ENCODE data around the gene ENGASE. TPM values are rescaled to one million over a fixed set of nuclear protein-coding genes. Genes with fewer than 3 reads are reported as not detected.

Gene ENGASE
- total and polyA plus RNA-seq, 2 experiments from 2014 or later = 9.0 to 27.1 TPM

DNA sequence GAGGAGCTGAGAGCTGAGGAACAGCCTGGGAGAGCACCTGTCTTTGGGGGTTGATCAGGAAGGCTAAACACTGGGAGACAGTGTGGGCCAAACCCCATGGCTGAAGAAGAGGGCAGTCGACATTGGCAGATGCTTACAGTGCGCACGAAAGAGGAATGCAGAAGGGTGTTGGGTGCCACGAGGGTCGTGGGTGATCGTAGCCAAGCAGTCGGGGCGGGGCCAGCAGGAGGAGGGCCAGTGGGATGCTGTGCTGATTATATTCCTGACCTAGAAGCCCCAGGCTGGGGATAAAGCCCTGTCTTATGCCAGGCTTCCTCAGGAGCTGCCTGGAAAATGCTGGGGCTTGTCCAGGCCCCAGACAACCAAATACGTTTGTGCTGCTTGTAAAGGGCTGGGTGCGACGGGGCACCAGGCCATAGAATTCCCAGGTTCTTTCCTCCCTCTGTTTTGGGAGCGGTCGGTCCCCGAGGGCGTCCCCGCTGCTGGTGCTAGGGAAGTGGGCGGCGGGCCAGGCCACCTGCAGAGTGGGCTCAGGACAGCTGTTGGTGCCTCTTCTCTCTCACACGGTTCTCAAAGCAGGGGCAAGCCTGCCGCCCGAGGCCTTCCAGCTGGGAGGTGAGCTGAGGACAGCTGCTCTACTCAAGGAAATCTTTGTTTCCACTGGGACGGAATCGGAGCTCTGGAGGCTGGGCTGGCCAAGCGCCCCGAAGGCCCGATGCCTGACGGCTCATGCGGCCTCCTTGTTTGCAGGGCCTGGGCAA is 40.7 kb upstream of the ENGASE start:
- ATAC-seq = peak; percentile 59

More for the DNA sequence above, 40.7 kb upstream of the ENGASE start:
- Histone ChIP-seq H3F3A (replicated peaks; ENCODE audit: low read depth) (no peaks in the 10 kb centered on the region), H3K4me2 (no peak overlapping the region), H3K4me1 (ENCODE audit: insufficient read depth) (no peaks in the 10 kb centered on the region), H3K4me3 (no peak overlapping the region), H3K9me2 (ENCODE audit: insufficient read depth) (no peaks in the 10 kb centered on the region), H3K27me3 (ENCODE audit: insufficient read depth) (no peaks in the 10 kb centered on the region), H2AFZ (no peak overlapping the region; the same call in 1 of the 2 replicates), H3K36me3 (ENCODE audit: insufficient read depth) (no peaks in the 10 kb centered on the region), H4K20me1 (replicated peaks; ENCODE audit: insufficient read depth) (no peaks in the 10 kb centered on the region), H3K27ac (ENCODE audit: low read depth) (no peak overlapping the region), H3K79me2 (replicated peaks; ENCODE audit: insufficient read depth) (no peaks in the 10 kb centered on the region)
- TF ChIP-seq EZH2 (IDR thresholded peaks at IDR 0.05; ENCODE audit: low read depth, unreplicated experiment) (no peak), CREB1 (CRISPR knock-in tag; IDR thresholded peaks at IDR 0.05; ENCODE audit: low read depth) (no peak), ZNF114 (CRISPR knock-in tag; IDR thresholded peaks at IDR 0.05) (no peak), EZH2phosphoT487 (IDR thresholded peaks at IDR 0.05; ENCODE audit: unreplicated experiment) (no peak), JUNB (IDR thresholded peaks at IDR 0.05; ENCODE audit: unreplicated experiment) (no peak)
- TF ChIP-seq, protein P1, sequence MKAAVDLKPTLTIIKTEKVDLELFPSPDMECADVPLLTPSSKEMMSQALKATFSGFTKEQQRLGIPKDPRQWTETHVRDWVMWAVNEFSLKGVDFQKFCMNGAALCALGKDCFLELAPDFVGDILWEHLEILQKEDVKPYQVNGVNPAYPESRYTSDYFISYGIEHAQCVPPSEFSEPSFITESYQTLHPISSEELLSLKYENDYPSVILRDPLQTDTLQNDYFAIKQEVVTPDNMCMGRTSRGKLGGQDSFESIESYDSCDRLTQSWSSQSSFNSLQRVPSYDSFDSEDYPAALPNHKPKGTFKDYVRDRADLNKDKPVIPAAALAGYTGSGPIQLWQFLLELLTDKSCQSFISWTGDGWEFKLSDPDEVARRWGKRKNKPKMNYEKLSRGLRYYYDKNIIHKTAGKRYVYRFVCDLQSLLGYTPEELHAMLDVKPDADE (IDR thresholded peaks at IDR 0.05) = no peak
- TF ChIP-seq, protein P2, sequence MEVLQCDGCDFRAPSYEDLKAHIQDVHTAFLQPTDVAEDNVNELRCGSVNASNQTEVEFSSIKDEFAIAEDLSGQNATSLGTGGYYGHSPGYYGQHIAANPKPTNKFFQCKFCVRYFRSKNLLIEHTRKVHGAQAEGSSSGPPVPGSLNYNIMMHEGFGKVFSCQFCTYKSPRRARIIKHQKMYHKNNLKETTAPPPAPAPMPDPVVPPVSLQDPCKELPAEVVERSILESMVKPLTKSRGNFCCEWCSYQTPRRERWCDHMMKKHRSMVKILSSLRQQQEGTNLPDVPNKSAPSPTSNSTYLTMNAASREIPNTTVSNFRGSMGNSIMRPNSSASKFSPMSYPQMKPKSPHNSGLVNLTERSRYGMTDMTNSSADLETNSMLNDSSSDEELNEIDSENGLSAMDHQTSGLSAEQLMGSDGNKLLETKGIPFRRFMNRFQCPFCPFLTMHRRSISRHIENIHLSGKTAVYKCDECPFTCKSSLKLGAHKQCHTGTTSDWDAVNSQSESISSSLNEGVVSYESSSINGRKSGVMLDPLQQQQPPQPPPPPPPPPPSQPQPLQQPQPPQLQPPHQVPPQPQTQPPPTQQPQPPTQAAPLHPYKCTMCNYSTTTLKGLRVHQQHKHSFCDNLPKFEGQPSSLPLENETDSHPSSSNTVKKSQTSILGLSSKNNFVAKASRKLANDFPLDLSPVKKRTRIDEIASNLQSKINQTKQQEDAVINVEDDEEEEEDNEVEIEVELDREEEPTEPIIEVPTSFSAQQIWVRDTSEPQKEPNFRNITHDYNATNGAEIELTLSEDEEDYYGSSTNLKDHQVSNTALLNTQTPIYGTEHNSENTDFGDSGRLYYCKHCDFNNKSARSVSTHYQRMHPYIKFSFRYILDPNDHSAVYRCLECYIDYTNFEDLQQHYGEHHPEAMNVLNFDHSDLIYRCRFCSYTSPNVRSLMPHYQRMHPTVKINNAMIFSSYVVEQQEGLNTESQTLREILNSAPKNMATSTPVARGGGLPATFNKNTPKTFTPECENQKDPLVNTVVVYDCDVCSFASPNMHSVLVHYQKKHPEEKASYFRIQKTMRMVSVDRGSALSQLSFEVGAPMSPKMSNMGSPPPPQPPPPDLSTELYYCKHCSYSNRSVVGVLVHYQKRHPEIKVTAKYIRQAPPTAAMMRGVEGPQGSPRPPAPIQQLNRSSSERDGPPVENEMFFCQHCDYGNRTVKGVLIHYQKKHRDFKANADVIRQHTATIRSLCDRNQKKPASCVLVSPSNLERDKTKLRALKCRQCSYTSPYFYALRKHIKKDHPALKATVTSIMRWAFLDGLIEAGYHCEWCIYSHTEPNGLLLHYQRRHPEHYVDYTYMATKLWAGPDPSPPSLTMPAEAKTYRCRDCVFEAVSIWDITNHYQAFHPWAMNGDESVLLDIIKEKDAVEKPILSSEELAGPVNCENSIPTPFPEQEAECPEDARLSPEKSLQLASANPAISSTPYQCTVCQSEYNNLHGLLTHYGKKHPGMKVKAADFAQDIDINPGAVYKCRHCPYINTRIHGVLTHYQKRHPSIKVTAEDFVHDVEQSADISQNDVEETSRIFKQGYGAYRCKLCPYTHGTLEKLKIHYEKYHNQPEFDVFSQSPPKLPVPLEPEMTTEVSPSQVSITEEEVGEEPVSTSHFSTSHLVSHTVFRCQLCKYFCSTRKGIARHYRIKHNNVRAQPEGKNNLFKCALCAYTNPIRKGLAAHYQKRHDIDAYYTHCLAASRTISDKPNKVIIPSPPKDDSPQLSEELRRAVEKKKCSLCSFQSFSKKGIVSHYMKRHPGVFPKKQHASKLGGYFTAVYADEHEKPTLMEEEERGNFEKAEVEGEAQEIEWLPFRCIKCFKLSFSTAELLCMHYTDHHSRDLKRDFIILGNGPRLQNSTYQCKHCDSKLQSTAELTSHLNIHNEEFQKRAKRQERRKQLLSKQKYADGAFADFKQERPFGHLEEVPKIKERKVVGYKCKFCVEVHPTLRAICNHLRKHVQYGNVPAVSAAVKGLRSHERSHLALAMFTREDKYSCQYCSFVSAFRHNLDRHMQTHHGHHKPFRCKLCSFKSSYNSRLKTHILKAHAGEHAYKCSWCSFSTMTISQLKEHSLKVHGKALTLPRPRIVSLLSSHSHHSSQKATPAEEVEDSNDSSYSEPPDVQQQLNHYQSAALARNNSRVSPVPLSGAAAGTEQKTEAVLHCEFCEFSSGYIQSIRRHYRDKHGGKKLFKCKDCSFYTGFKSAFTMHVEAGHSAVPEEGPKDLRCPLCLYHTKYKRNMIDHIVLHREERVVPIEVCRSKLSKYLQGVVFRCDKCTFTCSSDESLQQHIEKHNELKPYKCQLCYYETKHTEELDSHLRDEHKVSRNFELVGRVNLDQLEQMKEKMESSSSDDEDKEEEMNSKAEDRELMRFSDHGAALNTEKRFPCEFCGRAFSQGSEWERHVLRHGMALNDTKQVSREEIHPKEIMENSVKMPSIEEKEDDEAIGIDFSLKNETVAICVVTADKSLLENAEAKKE (CRISPR knock-in tag; IDR thresholded peaks at IDR 0.05) = no peak
- no peak for DNase-seq (ENCODE audit: low spot score)
- H3K4me1 Mint-ChIP-seq = peaks cover 5% of the 10 kb centered on the region
- H3K27ac Mint-ChIP-seq = no peak overlapping the region
- no peaks in the 10 kb centered on the region for H3K36me3 Mint-ChIP-seq (ENCODE audit: low read depth)
- H3K4me3 Mint-ChIP-seq = no peak overlapping the region
- H3K9me3 Mint-ChIP-seq = no peaks in the 10 kb centered on the region
- peaks cover 13% of the 10 kb centered on the region for H3K27me3 Mint-ChIP-seq (ENCODE audit: insufficient read depth, low read depth, poor library complexity)

Data from GM23338 (cell line).